Astrocyte (in vitro differentiated cells and primary cell): ENCODE data around the gene ARL8A.

Source experiments
- CTCF ChIP-seq: IDR thresholded peaks from 2 replicates; pipeline ENCODE4 v1.5.1; 2011; ENCODE audit warnings: low read depth, mild to moderate bottlenecking, inconsistent platforms, low read length, moderate library complexity; ENCODE audit not compliant: insufficient read depth
- EZH2 ChIP-seq: IDR thresholded peaks from 2 replicates; pipeline ENCODE4 v1.6.1; 2012; ENCODE audit warnings: mild to moderate bottlenecking, low read length, inconsistent platforms; ENCODE audit not compliant: insufficient read depth

- TF ChIP-seq CTCF (no peak), EZH2 (no peak)
Observed at GRCh38 chr1:202121006-202121405, 23.5 kb downstream of the ARL8A start.
